Colonic mucosa (tissue), 4 donors: ENCODE measurements around the gene ANKRD34A. TPM values are rescaled to one million over a fixed set of nuclear protein-coding genes. Genes with fewer than 3 reads are reported as not detected.

ENCODE experiments used
- DNase-seq: peaks from one replicate; pipeline ENCODE4 v3.0.0-alpha.2; 2020
- H3K27ac ChIP-seq: fragments of 200-600 bp; one replicate; pipeline ENCODE4 v1.8.0; 2021
- H3K27me3 ChIP-seq: fragments of 200-600 bp; one replicate; pipeline ENCODE4 v1.8.0; 2021
- H3K36me3 ChIP-seq: fragments of 200-600 bp; one replicate; pipeline ENCODE4 v1.8.0; 2021
- H3K4me1 ChIP-seq: fragments of 200-600 bp; one replicate; pipeline ENCODE4 v1.8.0; 2021; ENCODE audit warnings: mild to moderate bottlenecking
- H3K4me3 ChIP-seq: fragments of 200-600 bp; one replicate; pipeline ENCODE4 v1.8.0; 2021
- H3K9ac ChIP-seq, 2 donors: one replicate each; pipeline ENCODE4 v1.7.0; 2013; ENCODE audit warnings: control low read depth in 2 of 2, low read depth in 2 of 2, low read length in 2 of 2
- H3K9me3 ChIP-seq: fragments of 200-600 bp; one replicate; pipeline ENCODE4 v1.8.0; 2021
- intact Hi-C: fragments of 100-400 bp; cut with DNase I; formaldehyde crosslinking; loops from one replicate; pipeline ENCODE4 v1.14.1; 2022
- total RNA-seq, 2 donors: library from RNA; stranded (reverse); fragmentation: NEBNext Ultra II Directional in 1 of 2; extraction: Animal tissue kit (Norgen Biotek cat#: 25700) in 1 of 2; gene quantifications; one replicate each; pipeline ENCODE4 v1.2.1, GENCODE V29; 2021
- TF ChIP-seq, protein P1 (sequence below): fragments of 200-600 bp; IDR thresholded peaks from one replicate; pipeline ENCODE4 v1.8.0; 2022; ENCODE audit warnings: antibody characterized with exemption, mild to moderate bottlenecking
- donor health status: healthy.
- donor health status: DM: no; HTN: no; CAD: no.
- donor health status: DM: no; HTN: no; CAD: no.

Gene ANKRD34A
- total RNA-seq, 2 donors from 2014 or later: 0.21 to 0.44 TPM

DNA sequence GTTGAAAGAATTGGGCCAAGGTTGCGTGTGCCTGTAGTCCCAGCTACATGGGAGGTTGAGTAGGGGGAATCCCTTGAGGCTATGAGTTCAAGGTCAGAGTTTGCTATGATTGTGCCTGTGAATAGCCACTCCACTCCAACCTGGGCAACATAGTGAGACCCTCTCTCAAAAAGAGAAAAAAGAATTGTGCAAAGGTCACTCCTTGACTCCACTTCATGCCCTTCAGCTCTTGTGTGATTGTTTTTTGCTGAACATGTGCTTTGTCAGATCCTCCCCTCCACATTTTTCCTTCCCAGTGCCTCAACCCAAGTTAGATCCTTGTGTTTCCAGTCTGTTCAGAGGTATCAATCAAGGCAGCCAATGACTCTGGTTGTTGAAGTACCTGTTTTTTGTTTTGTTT, 23.6 kb upstream of the ANKRD34A start:
- Histone ChIP-seq H3K27ac (no peak overlapping the region), H3K9me3 (no peaks in the 10 kb centered on the region), H3K36me3 (no peaks in the 10 kb centered on the region), H3K4me3 (no peak overlapping the region), H3K9ac (no peak overlapping the region), H3K27me3 (no peaks in the 10 kb centered on the region), H3K4me1 (peaks cover 7% of the 10 kb centered on the region)
- DNase-seq: no peak
- intact Hi-C loops: no loop called here
- TF ChIP-seq, protein P1, sequence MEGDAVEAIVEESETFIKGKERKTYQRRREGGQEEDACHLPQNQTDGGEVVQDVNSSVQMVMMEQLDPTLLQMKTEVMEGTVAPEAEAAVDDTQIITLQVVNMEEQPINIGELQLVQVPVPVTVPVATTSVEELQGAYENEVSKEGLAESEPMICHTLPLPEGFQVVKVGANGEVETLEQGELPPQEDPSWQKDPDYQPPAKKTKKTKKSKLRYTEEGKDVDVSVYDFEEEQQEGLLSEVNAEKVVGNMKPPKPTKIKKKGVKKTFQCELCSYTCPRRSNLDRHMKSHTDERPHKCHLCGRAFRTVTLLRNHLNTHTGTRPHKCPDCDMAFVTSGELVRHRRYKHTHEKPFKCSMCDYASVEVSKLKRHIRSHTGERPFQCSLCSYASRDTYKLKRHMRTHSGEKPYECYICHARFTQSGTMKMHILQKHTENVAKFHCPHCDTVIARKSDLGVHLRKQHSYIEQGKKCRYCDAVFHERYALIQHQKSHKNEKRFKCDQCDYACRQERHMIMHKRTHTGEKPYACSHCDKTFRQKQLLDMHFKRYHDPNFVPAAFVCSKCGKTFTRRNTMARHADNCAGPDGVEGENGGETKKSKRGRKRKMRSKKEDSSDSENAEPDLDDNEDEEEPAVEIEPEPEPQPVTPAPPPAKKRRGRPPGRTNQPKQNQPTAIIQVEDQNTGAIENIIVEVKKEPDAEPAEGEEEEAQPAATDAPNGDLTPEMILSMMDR: no peak

DNA sequence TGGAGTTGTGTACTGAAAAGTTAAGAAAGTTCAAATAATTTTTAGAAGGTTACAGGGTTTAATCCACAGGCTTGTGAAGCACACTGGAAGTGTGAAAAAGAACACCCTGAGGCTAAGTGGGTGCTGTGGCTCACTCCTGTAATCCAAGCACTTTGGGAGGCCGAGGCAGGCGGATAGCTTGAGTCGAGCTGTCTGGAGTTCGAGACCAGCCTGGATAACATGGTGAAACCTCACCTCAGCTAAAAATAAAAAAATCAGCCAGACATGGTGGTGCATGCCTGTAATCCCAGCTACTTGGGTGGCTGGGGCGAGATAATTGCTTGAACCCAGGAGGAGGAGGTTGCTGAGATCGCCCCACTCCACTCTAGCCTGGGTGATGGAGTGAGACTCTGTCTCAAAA, 22.2 kb upstream of the ANKRD34A start:
- intact Hi-C loops: no loop called here
- Histone ChIP-seq H3K4me3 (no peak overlapping the region), H3K4me1 (peaks cover 11% of the 10 kb centered on the region), H3K27me3 (no peaks in the 10 kb centered on the region), H3K9ac (peak overlapping the region in 1 of 2 donors; percentile 62), H3K36me3 (no peaks in the 10 kb centered on the region), H3K9me3 (no peaks in the 10 kb centered on the region), H3K27ac (peak overlapping the region; percentile 79)
- TF ChIP-seq, protein P1: no peak
- no peak for DNase-seq

DNA sequence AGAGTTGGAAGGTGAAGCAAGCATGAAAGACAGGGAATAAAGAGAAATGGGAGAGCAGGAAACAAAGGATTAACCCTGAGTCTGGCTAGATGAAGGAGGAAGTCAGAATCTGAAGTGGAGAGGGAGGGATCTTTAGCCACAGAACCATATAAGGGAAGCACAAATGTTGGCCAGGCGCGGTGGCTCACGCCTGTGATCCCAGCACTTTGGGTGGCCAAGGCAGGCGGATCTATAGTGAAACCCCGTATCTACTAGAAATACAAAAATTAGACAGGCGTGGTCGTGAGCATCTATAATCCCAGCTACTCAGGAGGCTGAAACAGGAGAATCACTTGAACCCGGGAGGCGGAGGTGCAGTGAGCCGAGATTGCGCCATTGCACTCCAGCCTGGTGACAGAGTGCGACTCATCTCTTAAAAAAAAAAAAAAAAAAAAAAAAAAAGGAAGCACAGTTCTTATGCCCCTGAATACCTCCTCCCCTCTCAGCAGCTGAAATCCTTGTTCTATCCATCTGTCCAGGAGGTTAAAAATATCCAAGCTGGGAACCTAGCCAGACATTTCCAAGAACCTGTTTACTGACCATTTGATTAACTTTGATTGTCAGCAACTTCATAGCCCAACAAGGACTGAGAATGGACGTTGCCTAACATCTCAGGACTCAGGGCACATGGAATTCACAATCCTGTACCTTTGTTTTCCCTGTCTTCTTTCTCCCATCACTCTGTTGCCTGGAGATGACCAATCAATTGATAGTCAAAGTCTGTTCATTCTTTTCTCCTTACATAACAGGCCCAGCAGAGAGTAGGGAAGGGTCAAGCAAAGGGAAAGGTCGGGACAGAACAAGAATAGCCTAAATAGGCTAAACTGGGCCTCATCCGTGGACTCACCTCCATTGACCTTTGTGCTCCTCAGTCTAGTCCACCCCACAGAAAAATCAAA, 21.4 kb upstream of the ANKRD34A start:
- Histone ChIP-seq H3K4me3 (no peak overlapping the region), H3K27ac (peak overlapping the region; percentile 79), H3K9me3 (no peaks in the 10 kb centered on the region), H3K9ac (peak overlapping the region; percentile 26 to 84), H3K36me3 (no peaks in the 10 kb centered on the region), H3K27me3 (no peaks in the 10 kb centered on the region), H3K4me1 (peaks cover 13% of the 10 kb centered on the region)
- intact Hi-C loops: no loop called here
- DNase-seq: no peak
- TF ChIP-seq, protein P1: no peak

DNA sequence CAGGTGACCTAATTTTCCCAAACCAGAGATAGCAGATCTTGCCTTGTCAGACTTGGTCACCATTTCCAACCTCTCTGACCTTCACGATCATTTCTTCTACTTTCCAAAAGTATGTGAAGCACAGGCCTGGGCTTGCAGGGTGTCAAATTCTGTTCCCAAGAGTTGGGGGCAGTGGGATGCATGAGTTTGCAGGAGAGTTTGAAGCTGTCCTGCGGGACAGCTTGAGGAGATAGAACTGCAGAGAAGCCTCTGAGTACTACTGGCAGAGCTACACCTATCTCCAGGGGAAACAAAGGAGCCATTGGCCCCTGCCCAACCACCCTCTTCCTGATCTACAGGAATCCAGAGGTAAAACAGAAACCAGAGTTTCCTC, 20.7 kb upstream of the ANKRD34A start:
- no peak for DNase-seq
- H3K27ac ChIP-seq: peak overlapping the region; percentile 79
- peaks cover 18% of the 10 kb centered on the region for H3K4me1 ChIP-seq
- H3K4me3 ChIP-seq: no peak overlapping the region
- no peaks in the 10 kb centered on the region for H3K27me3 ChIP-seq
- intact Hi-C loops: no loop called here
- no peaks in the 10 kb centered on the region for H3K9me3 ChIP-seq
- H3K36me3 ChIP-seq: no peaks in the 10 kb centered on the region
- H3K9ac ChIP-seq: peak overlapping the region; percentile 26 to 84
- TF ChIP-seq, protein P1: no peak

DNA sequence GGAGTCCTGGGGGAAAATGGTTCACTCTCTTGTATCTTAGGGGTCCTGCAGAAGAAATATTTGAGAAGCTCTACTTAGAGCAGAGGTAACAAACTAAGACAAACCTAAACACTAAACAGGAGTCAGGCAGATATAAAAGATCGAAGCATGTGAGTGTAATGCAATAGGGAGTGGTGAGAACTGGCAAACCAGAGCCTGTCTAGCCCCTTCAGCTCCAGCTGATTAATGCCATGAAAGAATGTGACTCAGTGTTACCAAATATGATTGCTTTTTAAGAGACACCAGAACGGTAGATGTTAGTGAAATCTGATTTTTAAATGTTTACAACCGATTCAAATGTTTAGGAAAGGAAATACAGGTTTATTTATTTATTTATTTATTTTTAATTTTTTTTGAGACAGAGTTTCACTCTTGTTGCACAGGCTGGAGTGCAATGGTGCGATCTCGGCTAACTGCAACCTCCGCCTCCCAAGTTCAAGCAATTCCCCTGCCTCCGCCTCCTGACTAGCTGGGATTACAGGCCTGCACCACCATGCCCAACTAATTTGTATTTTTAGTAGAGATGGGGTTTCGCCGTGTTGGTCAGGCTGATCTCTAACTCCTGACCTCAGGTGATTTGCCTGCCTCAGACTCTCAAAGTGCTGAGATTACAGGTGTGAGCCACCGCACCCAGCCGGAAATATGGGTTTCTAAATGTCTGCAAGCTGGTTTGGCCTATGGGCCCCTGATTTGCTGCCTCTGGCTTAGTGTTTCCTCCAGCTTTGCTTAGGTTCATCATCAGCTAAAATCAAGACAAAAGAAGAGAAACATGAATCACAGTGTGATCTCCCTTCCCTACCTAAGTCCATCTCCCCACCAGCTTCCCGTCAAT, 19.8 kb upstream of the ANKRD34A start:
- no peak for DNase-seq
- Histone ChIP-seq H3K9me3 (no peaks in the 10 kb centered on the region), H3K27me3 (no peaks in the 10 kb centered on the region), H3K9ac (peak overlapping the region in 1 of 2 donors; percentile 84), H3K27ac (peak overlapping the region; percentile 79), H3K4me3 (no peak overlapping the region), H3K4me1 (peaks cover 18% of the 10 kb centered on the region), H3K36me3 (no peaks in the 10 kb centered on the region)
- TF ChIP-seq, protein P1: no peak
- intact Hi-C loops: no loop called here
